COR-L47 (cell line): Measurements from ENCODE around the gene AS3MT.
"Not testable (repeated sequence)": the region's sequence is repeated elsewhere in the genome, so short reads cannot be mapped to it uniquely, and the experiment has no call there.

Source experiments
- DNase-seq: peaks from one replicate; lab custom pipeline; 2025; lab: John Stamatoyannopoulos, UW

Gene AS3MT

GRCh38 chr10:102919246-102919959 lies 50.1 kb downstream of the AS3MT start:
- no peak for DNase-seq

GRCh38 chr10:102919992-102920739 lies 50.9 kb downstream of the AS3MT start:
- no peak for DNase-seq

- DNase-seq, result no peak
Observed at GRCh38 chr10:102923601-102924000, 54.3 kb downstream of the AS3MT start.

- DNase-seq, result no peak
Observed at GRCh38 chr10:102926842-102927241, 57.6 kb downstream of the AS3MT start.

GRCh38 chr10:102927311-102928010 lies 58.2 kb downstream of the AS3MT start:
- DNase-seq, result no peak

- not testable (repeated sequence) for DNase-seq
Observed at GRCh38 chr10:102928442-102928841, 59.2 kb downstream of the AS3MT start.

- no peak for DNase-seq
Observed at GRCh38 chr10:102930720-102931119, 61.5 kb downstream of the AS3MT start.

- DNase-seq, result no peak
Observed at GRCh38 chr10:102931643-102932042, 62.4 kb downstream of the AS3MT start.

GRCh38 chr10:102935505-102935904 lies 66.2 kb downstream of the AS3MT start:
- DNase-seq, result no peak

- no peak for DNase-seq
Observed at GRCh38 chr10:102935939-102936605, 66.8 kb downstream of the AS3MT start.

- no peak for DNase-seq
Observed at GRCh38 chr10:102941401-102941800, 72.1 kb downstream of the AS3MT start.

GRCh38 chr10:102945449-102945848 lies 76.2 kb downstream of the AS3MT start:
- no peak for DNase-seq

- no peak for DNase-seq
Observed at GRCh38 chr10:102945962-102946361, 76.7 kb downstream of the AS3MT start.

- DNase-seq, result no peak
Observed at GRCh38 chr10:102946992-102947391, 77.7 kb downstream of the AS3MT start.

- DNase-seq, result no peak
Observed at GRCh38 chr10:102948176-102948575, 78.9 kb downstream of the AS3MT start.

GRCh38 chr10:102948786-102949185 lies 79.5 kb downstream of the AS3MT start:
- DNase-seq, result no peak

- DNase-seq, result no peak
Observed at GRCh38 chr10:102949916-102950315, 80.6 kb downstream of the AS3MT start.

- DNase-seq, result no peak
Observed at GRCh38 chr10:102951316-102951715, 82.0 kb downstream of the AS3MT start.
